Activated naive CD4-positive, alpha-beta T cell treated with anti-CD3 and anti-CD28 coated beads for 36 hours (primary cell): ENCODE measurements around the gene SPG7. TPM values are rescaled to one million over a fixed set of nuclear protein-coding genes. Genes with fewer than 3 reads are reported as not detected.
A peak's percentile ranks its signal among the peaks of the same experiment; 100 is the strongest.
"Not testable (repeated sequence)": the region's sequence is repeated elsewhere in the genome, so short reads cannot be mapped to it uniquely, and the experiment has no call there.

Source experiments
- CTCF ChIA-PET: fragments of 350-600 bp; sonication (Branson Sonifier 250); formaldehyde crosslinking; loops from one replicate; lab custom pipeline; 2021; ENCODE audit warnings: antibody characterized with exemption; lab: Charles Lee
- DNase-seq: peaks from one replicate; pipeline ENCODE4 v3.0.0-alpha.2; 2020
- H3K27ac Mint-ChIP-seq: one replicate; pipeline ENCODE4 v1.8.0; 2021; ENCODE audit warnings: mild to moderate bottlenecking, mixed read lengths
- H3K27me3 Mint-ChIP-seq: one replicate; pipeline ENCODE4 v1.8.0; 2021; ENCODE audit warnings: low read depth, mixed read lengths
- H3K36me3 Mint-ChIP-seq: one replicate; pipeline ENCODE4 v1.8.0; 2021; ENCODE audit warnings: low read depth, mixed read lengths
- H3K4me1 Mint-ChIP-seq: one replicate; pipeline ENCODE4 v1.8.0; 2021; ENCODE audit warnings: low read depth, mixed read lengths
- H3K4me3 Mint-ChIP-seq: one replicate; pipeline ENCODE4 v1.8.0; 2021; ENCODE audit warnings: mild to moderate bottlenecking, moderate library complexity, mixed read lengths
- H3K9me3 Mint-ChIP-seq: one replicate; pipeline ENCODE4 v1.8.0; 2021; ENCODE audit warnings: mixed read lengths
- intact Hi-C: fragments of 100-400 bp; cut with micrococcal nuclease; formaldehyde crosslinking; loops from one replicate; pipeline ENCODE4 v1.15.1; 2023
- total RNA-seq, 2 experiments: library from RNA; stranded (reverse); gene quantifications; one replicate each; pipeline ENCODE4 v1.2.3, GENCODE V29; 2021

SPG7 gene
- total RNA-seq, 2 experiments from 2014 or later = 62.4 to 67.7 TPM

DNA sequence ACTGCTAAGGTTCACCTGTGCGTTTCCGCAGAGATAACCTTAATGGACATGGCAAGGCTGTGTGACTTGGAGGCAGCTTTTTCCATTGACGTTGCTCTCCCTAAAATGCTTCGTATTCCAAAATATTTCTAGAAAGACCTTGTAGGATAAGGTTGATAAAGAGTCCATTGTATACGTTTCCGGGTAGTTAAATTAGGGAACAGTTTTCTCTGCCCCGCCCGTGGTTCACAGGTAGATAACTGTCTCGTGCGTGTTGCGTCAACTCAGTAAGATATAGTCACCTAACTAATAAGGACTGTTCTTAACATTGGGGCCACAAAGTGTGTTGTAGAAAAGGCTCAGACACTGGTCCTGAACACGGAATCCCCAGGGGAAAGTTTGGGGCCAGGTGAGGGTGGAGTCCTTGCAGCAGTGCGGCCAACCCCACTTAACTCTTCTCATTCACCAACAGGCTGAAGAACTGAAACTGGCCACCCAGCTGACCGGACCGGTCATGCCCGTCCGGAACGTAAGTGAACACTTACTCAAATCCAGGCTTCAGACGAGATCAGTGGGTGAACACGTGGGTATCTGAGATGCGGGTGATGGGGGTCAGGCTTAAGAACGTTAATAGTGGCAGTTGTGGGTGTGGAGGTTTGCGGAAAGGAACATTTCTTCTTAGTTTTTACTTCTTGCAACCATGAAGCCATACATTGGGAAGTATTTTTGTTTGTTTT lies 53.8 kb downstream of the SPG7 start:
- H3K4me1 Mint-ChIP-seq = peaks cover 51% of the 10 kb centered on the region
- peaks cover 41% of the 10 kb centered on the region for H3K36me3 Mint-ChIP-seq
- DNase-seq = no peak
- H3K9me3 Mint-ChIP-seq = no peaks in the 10 kb centered on the region
- intact Hi-C loops = loop anchor here (2.0 kb wide), 1 partner anchor 315 kb away; no protein-coding TSS in a partner anchor
- H3K4me3 Mint-ChIP-seq = peak overlapping the region; percentile 97
- no peaks in the 10 kb centered on the region for H3K27me3 Mint-ChIP-seq
- H3K27ac Mint-ChIP-seq = peak overlapping the region; percentile 84
- CTCF ChIA-PET = no interaction called here

DNA sequence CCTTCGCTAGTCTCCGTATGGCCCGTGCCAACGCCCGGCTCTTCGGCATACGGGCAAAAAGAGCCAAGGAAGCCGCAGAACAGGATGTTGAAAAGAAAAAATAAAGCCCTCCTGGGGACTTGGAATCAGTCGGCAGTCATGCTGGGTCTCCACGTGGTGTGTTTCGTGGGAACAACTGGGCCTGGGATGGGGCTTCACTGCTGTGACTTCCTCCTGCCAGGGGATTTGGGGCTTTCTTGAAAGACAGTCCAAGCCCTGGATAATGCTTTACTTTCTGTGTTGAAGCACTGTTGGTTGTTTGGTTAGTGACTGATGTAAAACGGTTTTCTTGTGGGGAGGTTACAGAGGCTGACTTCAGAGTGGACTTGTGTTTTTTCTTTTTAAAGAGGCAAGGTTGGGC lies 54.7 kb downstream of the SPG7 start:
- H3K4me3 Mint-ChIP-seq = peak overlapping the region; percentile 97
- no peak for DNase-seq
- H3K4me1 Mint-ChIP-seq = peaks cover 48% of the 10 kb centered on the region
- H3K9me3 Mint-ChIP-seq = no peaks in the 10 kb centered on the region
- intact Hi-C loops = no loop called here
- CTCF ChIA-PET = interaction anchor here (0.6 kb wide), 1 partner anchor 25 kb away, joined by 3 read pairs; no protein-coding TSS in a partner anchor
- no peaks in the 10 kb centered on the region for H3K27me3 Mint-ChIP-seq
- H3K36me3 Mint-ChIP-seq = peaks cover 38% of the 10 kb centered on the region
- no peak overlapping the region for H3K27ac Mint-ChIP-seq

DNA sequence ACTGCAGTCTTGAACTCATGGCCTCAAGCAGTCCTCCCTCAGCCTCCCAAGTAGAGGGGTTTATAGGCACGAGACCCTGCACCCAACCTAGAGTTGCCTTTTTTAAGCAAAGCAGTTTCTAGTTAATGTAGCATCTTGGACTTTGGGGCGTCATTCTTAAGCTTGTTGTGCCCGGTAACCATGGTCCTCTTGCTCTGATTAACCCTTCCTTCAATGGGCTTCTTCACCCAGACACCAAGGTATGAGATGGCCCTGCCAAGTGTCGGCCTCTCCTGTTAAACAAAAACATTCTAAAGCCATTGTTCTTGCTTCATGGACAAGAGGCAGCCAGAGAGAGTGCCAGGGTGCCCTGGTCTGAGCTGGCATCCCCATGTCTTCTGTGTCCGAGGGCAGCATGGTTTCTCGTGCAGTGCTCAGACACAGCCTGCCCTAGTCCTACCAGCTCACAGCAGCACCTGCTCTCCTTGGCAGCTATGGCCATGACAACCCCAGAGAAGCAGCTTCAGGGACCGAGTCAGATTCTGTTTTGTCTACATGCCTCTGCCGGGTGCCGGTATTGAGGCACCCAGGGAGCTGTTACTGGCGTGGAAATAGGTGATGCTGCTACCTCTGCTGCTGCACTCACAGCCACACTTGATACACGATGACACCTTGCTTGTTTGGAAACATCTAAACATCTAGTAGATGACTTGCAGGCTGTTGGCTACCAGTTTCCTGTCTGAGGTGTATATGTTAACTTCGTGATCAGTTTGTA lies 55.6 kb downstream of the SPG7 start:
- no peaks in the 10 kb centered on the region for H3K27me3 Mint-ChIP-seq
- H3K4me3 Mint-ChIP-seq = peak overlapping the region; percentile 3
- H3K27ac Mint-ChIP-seq = peak overlapping the region; percentile 55
- peaks cover 48% of the 10 kb centered on the region for H3K4me1 Mint-ChIP-seq
- H3K36me3 Mint-ChIP-seq = peaks cover 38% of the 10 kb centered on the region
- H3K9me3 Mint-ChIP-seq = no peaks in the 10 kb centered on the region
- no peak for DNase-seq
- CTCF ChIA-PET = interaction anchor here (0.6 kb wide), 1 partner anchor 26 kb away, joined by 3 read pairs; no protein-coding TSS in a partner anchor
- intact Hi-C loops = no loop called here

DNA sequence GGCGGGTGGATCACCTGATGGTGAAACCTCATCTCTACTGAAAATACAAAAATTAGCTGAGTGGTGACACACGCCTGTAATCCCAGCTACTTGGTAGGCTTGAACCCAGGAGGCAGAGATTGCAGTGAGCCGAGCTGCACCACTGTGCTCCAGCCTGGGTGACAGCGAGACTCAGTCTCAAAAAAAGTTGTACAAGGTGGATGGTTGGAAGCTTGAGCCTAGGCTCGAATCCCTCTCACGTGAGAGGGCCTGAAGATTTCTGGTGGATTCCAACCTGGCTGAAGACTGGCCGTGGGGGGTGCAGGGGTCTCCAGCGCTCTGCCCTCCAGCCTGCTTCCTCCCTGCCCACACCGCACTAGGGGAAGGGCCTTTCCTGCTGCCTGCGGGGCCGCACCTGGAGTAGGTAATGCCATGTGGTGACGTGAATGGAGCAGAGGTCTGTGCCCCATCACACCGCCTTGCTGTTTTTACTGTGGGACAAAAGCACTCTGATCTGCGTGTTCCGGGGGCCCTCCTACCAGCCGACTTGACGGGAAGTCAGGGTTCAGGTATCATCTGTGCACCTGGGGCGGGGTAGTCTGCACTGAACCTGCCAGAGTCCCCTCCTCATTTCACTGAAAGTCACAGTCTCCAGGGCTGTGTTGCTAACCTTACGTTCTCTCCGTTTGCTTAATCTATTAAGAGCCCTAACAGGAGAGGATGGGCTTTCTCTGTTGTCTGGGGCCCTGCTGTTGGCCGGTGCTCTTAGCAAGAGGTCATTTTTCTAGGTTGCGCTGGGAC lies 56.5 kb downstream of the SPG7 start:
- intact Hi-C loops = no loop called here
- CTCF ChIA-PET = interaction anchor here (1.8 kb wide), 1 partner anchor 20 kb away, joined by 5 read pairs; no protein-coding TSS in a partner anchor
- no peak for DNase-seq
- peaks cover 38% of the 10 kb centered on the region for H3K36me3 Mint-ChIP-seq
- H3K9me3 Mint-ChIP-seq = no peaks in the 10 kb centered on the region
- H3K27me3 Mint-ChIP-seq = no peaks in the 10 kb centered on the region
- H3K4me3 Mint-ChIP-seq = peak overlapping the region; percentile 30
- H3K4me1 Mint-ChIP-seq = peaks cover 46% of the 10 kb centered on the region
- H3K27ac Mint-ChIP-seq = peak overlapping the region; percentile 55

DNA sequence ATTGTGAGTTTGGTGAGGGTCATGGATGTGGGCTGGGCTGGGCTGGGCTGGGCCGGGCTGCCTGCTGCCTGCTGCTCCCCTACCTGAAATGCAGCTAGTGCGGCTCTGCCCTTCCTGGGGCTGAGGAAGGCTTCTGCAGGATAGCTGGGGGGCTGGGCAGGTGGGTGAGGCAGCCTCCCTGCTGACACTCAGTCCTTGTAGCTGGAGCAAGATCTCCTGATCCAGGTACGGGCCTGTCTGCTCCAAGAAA lies 57.0 kb downstream of the SPG7 start:
- no peaks in the 10 kb centered on the region for H3K27me3 Mint-ChIP-seq
- H3K36me3 Mint-ChIP-seq = peaks cover 38% of the 10 kb centered on the region
- peak overlapping the region; percentile 12 for H3K27ac Mint-ChIP-seq
- peak overlapping the region; percentile 30 for H3K4me3 Mint-ChIP-seq
- H3K4me1 Mint-ChIP-seq = peaks cover 45% of the 10 kb centered on the region
- intact Hi-C loops = no loop called here
- no peak for DNase-seq
- CTCF ChIA-PET = interaction anchor here (1.5 to 1.8 kb wide), 2 partner anchors 12 to 19 kb away, joined by 4 to 5 read pairs; no protein-coding TSS in a partner anchor
- no peaks in the 10 kb centered on the region for H3K9me3 Mint-ChIP-seq

DNA sequence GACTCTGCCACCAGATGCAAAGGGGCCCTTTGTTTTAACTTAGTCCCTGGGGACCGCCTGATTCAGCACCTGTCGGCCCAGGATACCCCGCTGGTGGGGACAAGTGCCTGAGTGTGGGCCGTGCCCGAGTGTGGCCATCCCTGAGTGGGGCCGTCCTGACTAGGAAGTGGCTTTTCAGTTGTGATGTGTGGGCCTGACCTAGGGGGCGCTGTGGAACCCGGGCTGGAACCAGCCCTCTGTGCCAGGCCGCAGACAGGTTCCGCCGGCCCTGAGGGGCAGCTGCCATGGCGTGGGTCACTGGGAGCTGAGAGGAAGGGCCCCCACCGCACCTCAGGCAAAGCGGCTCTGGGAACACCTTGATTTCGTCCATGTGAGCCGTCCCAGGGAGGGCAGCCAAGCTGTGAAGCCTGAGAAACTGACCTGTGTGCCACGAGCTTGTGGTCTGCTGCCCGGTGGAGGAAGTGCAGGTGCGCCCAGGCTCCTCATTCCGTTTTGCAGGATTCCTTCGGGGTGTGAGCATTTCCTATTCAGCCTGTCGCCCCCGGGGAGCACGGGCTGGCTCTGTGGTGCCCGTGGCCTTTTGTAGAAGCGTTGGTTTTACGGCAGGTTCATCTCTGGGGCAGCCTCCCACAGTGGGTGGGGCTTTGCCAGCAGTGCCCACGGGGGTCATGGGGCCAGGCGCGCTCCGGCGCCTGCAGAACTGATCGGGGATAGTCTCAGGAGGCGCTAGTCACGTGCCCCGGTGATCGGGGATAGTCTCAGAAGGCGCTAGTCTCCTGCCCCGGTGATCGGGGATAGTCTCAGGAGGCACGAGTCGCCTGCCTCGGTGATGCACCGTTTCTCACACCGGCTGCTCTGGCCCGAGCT lies 57.5 kb downstream of the SPG7 start:
- DNase-seq = peak; percentile 59
- Mint-ChIP-seq H3K9me3 (no peaks in the 10 kb centered on the region), H3K4me3 (peak overlapping the region; percentile 30), H3K36me3 (peaks cover 37% of the 10 kb centered on the region), H3K4me1 (peaks cover 45% of the 10 kb centered on the region), H3K27ac (peak overlapping the region; percentile 12), H3K27me3 (no peaks in the 10 kb centered on the region)
- intact Hi-C loops = no loop called here
- CTCF ChIA-PET = interaction anchor here (0.7 to 1.8 kb wide), 3 partner anchors 13 to 260 kb away, joined by 3 to 5 read pairs (median 4); no protein-coding TSS in a partner anchor

DNA sequence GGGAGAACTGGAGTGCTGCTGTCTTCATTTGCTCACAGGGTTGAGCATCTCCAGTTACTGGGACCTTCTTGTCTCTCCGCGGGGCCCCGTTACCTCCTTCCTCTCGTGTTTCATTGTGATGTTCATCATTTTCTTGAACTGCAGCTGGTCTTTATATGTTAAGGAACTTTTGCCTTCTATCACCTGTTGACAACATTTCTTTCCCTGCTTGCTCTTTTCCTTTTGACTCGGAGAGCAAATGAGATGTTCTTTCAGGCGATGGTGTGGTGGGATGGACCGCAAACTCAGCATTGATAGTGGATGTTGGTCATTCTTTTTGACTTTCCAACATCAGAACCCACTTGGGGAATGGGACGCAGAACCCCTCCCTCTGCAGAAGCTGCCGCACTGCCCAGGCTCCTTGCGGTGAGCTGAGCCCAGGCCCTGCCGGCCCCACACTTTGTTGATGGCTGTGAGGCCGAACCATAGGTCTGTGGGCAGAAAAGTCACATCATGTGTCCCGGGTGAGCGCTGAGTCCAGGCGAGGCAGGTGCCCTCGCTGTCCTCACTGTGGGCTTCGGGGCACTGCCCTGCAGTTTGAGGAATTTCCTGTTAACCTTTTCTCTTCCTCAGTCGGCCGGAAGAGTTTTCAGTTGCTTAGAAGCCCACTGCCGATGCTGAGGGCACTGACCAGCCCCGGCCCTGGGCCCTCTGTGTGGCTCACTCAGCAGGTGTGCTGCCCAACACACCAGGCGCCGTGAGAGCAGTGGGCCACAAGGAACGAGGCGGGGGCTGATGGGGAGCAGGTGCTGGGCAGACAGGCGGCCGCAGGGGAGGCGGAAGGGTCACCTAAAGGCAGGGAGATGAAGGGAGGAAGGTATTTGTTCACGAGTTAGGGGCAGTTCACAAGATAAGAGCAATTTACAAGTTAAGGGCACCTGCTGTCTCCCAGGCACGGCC lies 59.7 kb downstream of the SPG7 start:
- Mint-ChIP-seq H3K4me1 (peaks cover 41% of the 10 kb centered on the region), H3K9me3 (no peaks in the 10 kb centered on the region), H3K27ac (no peak overlapping the region), H3K36me3 (peaks cover 18% of the 10 kb centered on the region), H3K27me3 (peaks cover 5% of the 10 kb centered on the region), H3K4me3 (no peak overlapping the region)
- intact Hi-C loops = no loop called here
- no peak for DNase-seq
- CTCF ChIA-PET = interaction anchor here (0.7 kb wide), 1 partner anchor 755 kb away, joined by 3 read pairs; no protein-coding TSS in a partner anchor

DNA sequence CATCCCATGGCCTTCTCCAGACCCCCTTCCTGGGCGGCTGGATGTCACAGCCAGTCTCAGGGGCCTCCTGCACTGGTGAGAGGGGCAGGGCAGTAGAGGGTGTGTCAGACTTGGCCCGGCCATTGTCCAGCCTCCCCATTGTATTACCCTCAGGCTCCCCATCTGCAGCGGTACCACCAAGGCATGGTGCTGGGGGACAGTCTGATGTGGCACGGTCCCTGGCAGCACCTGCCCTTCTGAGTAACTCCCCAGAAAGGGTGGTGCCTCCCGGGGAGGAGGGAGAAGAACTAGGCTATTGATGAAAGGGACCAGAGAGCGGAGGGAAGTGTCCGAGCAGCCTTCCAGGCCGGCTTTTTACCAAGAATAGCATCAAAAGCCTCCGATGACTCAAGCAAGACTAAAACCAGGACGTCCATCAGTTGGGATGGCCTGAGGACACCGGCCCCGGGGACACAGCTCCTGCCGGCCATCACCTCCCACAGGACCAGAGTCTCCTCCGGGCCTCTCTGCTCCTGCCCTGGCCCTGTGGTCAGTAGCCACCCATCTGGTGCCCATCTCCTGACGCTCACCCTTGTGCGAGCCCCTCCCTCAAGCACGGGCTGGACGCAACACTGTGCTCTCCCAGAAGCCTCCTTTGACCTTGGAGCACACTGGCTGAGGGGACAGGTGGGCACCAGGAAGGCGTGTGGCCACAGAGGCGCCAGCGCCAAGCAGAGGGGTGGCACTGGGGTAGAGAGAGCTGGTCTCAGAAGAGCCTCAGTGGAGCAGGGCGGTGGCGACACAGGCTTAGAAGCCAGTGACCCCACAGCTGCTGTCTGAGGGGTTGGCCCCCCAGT lies 61.5 kb downstream of the SPG7 start:
- CTCF ChIA-PET = interaction anchor here (0.6 kb wide), 1 partner anchor 136 kb away, joined by 4 read pairs; no protein-coding TSS in a partner anchor
- no peak overlapping the region for H3K4me3 Mint-ChIP-seq
- H3K27ac Mint-ChIP-seq = no peak overlapping the region
- H3K36me3 Mint-ChIP-seq = peaks cover 3% of the 10 kb centered on the region
- no peak for DNase-seq
- intact Hi-C loops = no loop called here
- H3K4me1 Mint-ChIP-seq = peaks cover 28% of the 10 kb centered on the region
- H3K9me3 Mint-ChIP-seq = no peaks in the 10 kb centered on the region
- peaks cover 11% of the 10 kb centered on the region for H3K27me3 Mint-ChIP-seq

DNA sequence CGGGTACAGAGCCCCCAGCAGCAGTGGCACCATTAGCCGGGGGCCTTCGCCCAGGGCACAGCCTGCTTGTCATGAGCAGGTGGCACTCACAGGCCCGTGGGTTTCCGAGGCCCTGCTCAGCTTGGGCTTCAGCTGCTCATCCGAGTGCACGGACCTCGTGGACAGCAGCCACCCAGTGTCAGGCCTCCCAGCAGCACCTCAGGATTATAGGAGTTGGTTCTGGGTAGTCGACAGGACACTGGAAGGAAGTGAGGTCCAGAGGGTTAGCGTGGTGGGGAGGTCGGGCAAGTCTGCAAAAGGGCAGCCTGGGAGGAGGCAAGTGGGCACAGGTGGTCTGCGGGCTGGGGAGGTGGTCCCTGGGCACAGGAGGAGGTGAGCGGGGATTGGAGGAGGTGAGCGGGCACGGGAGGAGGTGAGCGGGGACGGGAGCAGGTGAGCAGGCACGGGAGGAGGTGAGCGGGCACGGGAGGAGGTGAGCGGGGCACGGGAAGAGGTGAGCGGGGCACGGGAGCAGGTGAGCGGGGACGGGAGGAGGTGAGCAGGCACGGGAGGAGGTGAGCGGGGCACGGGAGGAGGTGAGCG lies 62.2 kb downstream of the SPG7 start:
- CTCF ChIA-PET = no interaction called here
- Mint-ChIP-seq H3K4me1 (peaks cover 21% of the 10 kb centered on the region), H3K27ac (no peak overlapping the region), H3K9me3 (no peaks in the 10 kb centered on the region), H3K27me3 (peaks cover 11% of the 10 kb centered on the region), H3K4me3 (no peak overlapping the region), H3K36me3 (no peaks in the 10 kb centered on the region)
- DNase-seq = no peak
- intact Hi-C loops = no loop called here

DNA sequence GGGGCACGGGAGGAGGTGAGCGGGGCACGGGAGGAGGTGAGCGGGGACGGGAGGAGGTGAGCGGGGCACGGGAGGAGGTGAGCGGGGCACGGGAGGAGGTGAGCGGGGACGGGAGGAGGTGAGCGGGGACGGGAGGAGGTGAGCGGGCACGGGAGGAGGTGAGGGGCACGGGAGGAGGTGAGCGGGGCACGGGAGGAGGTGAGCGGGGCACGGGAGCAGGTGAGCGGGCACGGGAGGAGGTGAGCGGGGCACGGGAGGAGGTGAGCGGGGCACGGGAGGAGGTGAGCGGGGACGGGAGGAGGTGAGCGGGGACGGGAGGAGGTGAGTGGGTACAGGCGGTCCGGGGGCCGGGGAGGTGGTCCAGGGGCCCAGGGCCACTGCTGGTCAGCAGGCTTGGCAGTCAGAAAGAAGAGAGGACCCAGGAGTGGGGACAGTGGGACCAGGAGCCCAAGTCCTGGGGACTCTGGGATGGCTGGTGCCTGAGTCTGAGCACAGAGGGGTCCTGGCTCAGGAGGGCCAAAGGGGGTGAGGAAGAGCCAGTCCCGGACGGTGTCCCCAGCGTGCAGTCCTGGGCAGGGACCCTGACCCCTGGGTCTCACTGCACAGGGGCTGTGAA lies 62.9 kb downstream of the SPG7 start:
- CTCF ChIA-PET, H3K4me3 Mint-ChIP-seq: not testable (repeated sequence)

More for the DNA sequence above, 62.9 kb downstream of the SPG7 start:
- DNase-seq, H3K36me3 Mint-ChIP-seq, intact Hi-C loops, H3K9me3 Mint-ChIP-seq, H3K27ac Mint-ChIP-seq: not testable (repeated sequence)
- H3K4me1 Mint-ChIP-seq = peaks cover 15% of the 10 kb centered on the region
- peaks cover 11% of the 10 kb centered on the region for H3K27me3 Mint-ChIP-seq
